Measurements from ENCODE around the gene TNN. TPM values are rescaled to one million over a fixed set of nuclear protein-coding genes. Genes with fewer than 3 reads are reported as not detected.

The TNN gene
- total RNA-seq, 1 donor from 2014 or later: 0.06 TPM

- no peak for DNase-seq (ENCODE audit: extremely low read depth, low read depth, low spot score)
These were observed 69.7 kb downstream of the TNN start for GRCh38 chr1:175137369-175137768.

GRCh38 chr1:175138579-175138978 is 70.9 kb downstream of the TNN start:
- DNase-seq (ENCODE audit: extremely low read depth, low read depth, low spot score): no peak

- no peak for DNase-seq (ENCODE audit: extremely low read depth, low read depth, low spot score)
These were observed 78.4 kb downstream of the TNN start for GRCh38 chr1:175145899-175146528.

GRCh38 chr1:175146529-175147213 is 79.0 kb downstream of the TNN start:
- no peak for DNase-seq (ENCODE audit: extremely low read depth, low read depth, low spot score)

GRCh38 chr1:175147569-175147968 is 79.9 kb downstream of the TNN start:
- DNase-seq (ENCODE audit: extremely low read depth, low read depth, low spot score): no peak

- DNase-seq (ENCODE audit: extremely low read depth, low read depth, low spot score): no peak
These were observed 80.4 kb downstream of the TNN start for GRCh38 chr1:175148068-175148467.

- DNase-seq (ENCODE audit: extremely low read depth, low read depth, low spot score): no peak
These were observed 83.1 kb downstream of the TNN start for GRCh38 chr1:175150596-175151319.

GRCh38 chr1:175152006-175152652 is 84.5 kb downstream of the TNN start:
- DNase-seq (ENCODE audit: extremely low read depth, low read depth, low spot score): no peak

GRCh38 chr1:175154629-175155472 is 87.2 kb downstream of the TNN start:
- DNase-seq (ENCODE audit: extremely low read depth, low read depth, low spot score): no peak

- DNase-seq (ENCODE audit: extremely low read depth, low read depth, low spot score): no peak
These were observed 87.8 kb downstream of the TNN start for GRCh38 chr1:175155473-175155856.

- no peak for DNase-seq (ENCODE audit: extremely low read depth, low read depth, low spot score)
These were observed 88.3 kb downstream of the TNN start for GRCh38 chr1:175155936-175156335.

- no peak for DNase-seq (ENCODE audit: extremely low read depth, low read depth, low spot score)
These were observed 89.6 kb downstream of the TNN start for GRCh38 chr1:175157200-175157599.

- no peak for DNase-seq (ENCODE audit: extremely low read depth, low read depth, low spot score)
These were observed 90.5 kb downstream of the TNN start for GRCh38 chr1:175158170-175158591.

GRCh38 chr1:175162955-175163354 is 95.3 kb downstream of the TNN start:
- DNase-seq (ENCODE audit: extremely low read depth, low read depth, low spot score): no peak

GRCh38 chr1:175163702-175164101 is 96.1 kb downstream of the TNN start:
- no peak for DNase-seq (ENCODE audit: extremely low read depth, low read depth, low spot score)

GRCh38 chr1:175164751-175165150 is 97.1 kb downstream of the TNN start:
- DNase-seq (ENCODE audit: extremely low read depth, low read depth, low spot score): no peak

- no peak for DNase-seq (ENCODE audit: extremely low read depth, low read depth, low spot score)
These were observed 99.1 kb downstream of the TNN start for GRCh38 chr1:175166746-175167145.

GRCh38 chr1:175167861-175168260 is 100.2 kb downstream of the TNN start:
- DNase-seq (ENCODE audit: extremely low read depth, low read depth, low spot score): no peak

GRCh38 chr1:175168782-175169181 is 101.1 kb downstream of the TNN start:
- DNase-seq (ENCODE audit: extremely low read depth, low read depth, low spot score): no peak

- DNase-seq (ENCODE audit: extremely low read depth, low read depth, low spot score): peak; percentile 90
These were observed 101.8 kb downstream of the TNN start for GRCh38 chr1:175169286-175170018.
